ENCODE data around the gene CHST2.

CHST2 gene

DNA sequence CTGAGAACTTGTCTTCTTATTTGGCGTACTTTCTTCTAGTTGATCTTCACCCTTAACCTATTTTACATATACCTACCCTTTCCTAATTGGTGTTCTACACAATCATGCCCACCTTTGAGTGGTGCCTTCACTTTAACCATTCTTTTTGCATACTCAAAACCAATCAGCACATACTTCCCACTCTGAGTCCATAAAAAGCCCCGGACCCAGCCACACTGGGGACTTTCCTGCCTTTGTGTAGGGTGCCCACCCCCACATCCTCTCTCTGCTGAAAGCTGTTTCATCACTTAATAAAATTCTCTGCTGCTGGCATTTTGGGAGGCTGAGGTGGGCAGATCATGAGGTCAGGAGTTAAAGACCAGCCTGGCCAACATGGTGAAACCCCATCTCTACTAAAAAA lies 15.9 kb upstream of the CHST2 start:
- Mint-ChIP-seq H3K4me1 (no peaks in the 10 kb centered on the region), H3K9me3 (peaks cover 14% of the 10 kb centered on the region), H3K4me3 (no peak overlapping the region), H3K27ac (ENCODE audit: low read depth) (no peak overlapping the region), H3K36me3 (ENCODE audit: insufficient read depth) (peaks cover 1% of the 10 kb centered on the region), H3K27me3 (peaks cover 63% of the 10 kb centered on the region)
- no peak for DNase-seq (ENCODE audit: low spot score in 2 of 2)
- no peak for ATAC-seq (replicated peaks; ENCODE audit: extremely low read depth, poor library complexity, severe bottlenecking)

DNA sequence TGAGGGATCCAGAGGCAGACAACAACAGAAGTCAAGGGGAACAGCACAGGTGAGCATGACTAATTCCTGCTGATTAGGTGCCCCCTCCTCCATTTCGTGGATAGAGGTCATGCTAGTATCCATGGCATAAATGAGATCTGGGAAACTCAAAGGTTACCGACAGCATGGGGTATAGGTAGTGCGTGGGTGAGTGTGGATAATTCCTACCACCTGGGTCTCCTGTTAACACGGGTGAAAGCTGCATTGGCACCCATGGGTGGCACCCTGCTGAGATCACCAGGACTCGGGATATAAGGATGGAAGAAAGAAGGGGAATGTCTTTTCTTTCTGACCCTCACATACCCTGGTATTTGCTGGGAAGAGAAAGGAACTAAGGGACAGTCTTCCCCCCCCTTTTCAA lies 14.4 kb upstream of the CHST2 start:
- no peak overlapping the region for H3K27ac Mint-ChIP-seq (ENCODE audit: low read depth)
- DNase-seq (ENCODE audit: low spot score in 2 of 2) (no peak), ATAC-seq (replicated peaks; ENCODE audit: extremely low read depth, poor library complexity, severe bottlenecking) (no peak)
- H3K4me1 Mint-ChIP-seq: no peaks in the 10 kb centered on the region
- H3K9me3 Mint-ChIP-seq: peaks cover 14% of the 10 kb centered on the region
- peaks cover 1% of the 10 kb centered on the region for H3K36me3 Mint-ChIP-seq (ENCODE audit: insufficient read depth)
- peaks cover 50% of the 10 kb centered on the region for H3K27me3 Mint-ChIP-seq
- no peak overlapping the region for H3K4me3 Mint-ChIP-seq

DNA sequence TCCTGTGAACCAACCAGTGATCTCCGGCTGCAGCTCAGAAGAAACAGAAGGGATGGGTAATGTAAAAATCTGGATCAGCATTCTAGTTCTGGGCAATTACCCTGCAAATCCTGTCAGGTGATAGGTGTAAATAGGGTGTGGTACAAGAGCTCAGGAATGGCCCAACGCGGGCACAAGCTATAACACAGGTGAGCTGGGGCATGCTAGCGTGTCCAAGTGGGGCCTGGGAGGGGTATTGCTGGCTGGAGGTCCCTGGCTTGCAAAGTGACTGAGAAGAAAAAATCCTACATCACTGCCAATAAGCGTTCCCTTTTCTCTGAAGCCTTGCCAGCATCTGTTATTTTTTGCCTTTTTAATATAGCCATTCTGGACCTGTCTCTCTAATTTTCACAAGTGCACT lies 9.7 kb upstream of the CHST2 start:
- Mint-ChIP-seq H3K9me3 (peaks cover 11% of the 10 kb centered on the region), H3K4me3 (no peak overlapping the region), H3K36me3 (ENCODE audit: insufficient read depth) (no peaks in the 10 kb centered on the region), H3K27me3 (peaks cover 23% of the 10 kb centered on the region), H3K27ac (ENCODE audit: low read depth) (no peak overlapping the region), H3K4me1 (no peaks in the 10 kb centered on the region)
- DNase-seq (ENCODE audit: low spot score in 2 of 2) (no peak), ATAC-seq (replicated peaks; ENCODE audit: extremely low read depth, poor library complexity, severe bottlenecking) (no peak)

DNA sequence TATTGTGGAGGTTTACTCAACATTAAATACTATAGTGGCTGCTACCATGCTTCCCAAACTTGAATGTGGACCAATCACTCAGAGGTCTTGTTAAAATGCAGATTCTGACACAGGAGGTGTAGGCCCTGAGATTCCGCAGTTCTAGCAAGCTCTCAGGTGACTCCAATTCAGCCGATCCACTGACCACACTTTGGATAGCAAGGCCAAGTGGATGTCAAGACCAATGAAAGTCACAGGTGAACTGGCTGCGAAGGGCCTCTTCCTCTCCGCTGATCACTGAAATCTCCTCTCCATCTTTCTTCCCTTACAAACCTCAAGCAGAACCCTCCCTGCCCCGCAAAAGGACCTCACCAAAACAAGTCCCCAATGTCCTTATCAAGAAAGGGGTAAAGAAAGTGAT lies 9.2 kb upstream of the CHST2 start:
- ATAC-seq (replicated peaks; ENCODE audit: extremely low read depth, poor library complexity, severe bottlenecking) (no peak), DNase-seq (ENCODE audit: low spot score in 2 of 2) (no peak)
- H3K4me1 Mint-ChIP-seq: no peaks in the 10 kb centered on the region
- no peaks in the 10 kb centered on the region for H3K36me3 Mint-ChIP-seq (ENCODE audit: insufficient read depth)
- no peak overlapping the region for H3K4me3 Mint-ChIP-seq
- H3K27ac Mint-ChIP-seq (ENCODE audit: low read depth): no peak overlapping the region
- peaks cover 23% of the 10 kb centered on the region for H3K27me3 Mint-ChIP-seq
- H3K9me3 Mint-ChIP-seq: peaks cover 7% of the 10 kb centered on the region

DNA sequence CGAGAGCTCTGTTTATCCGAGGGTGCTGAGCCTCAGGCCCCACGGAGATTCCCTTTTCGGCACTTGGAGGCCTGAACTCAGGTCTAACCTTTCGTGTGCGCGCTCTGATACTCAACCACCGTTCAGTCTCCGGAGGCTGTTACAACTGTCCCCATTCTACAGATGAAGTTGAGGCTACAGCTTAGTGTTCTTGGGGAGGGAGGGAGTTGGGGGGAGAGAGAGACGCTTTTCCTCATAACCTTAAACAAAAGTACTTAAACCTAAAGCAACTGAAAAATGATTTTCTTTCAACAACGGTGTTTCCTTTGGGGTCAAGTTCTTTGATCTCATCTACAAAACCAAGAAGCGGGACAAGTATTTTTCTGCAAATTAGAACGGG lies 952 bp upstream of the CHST2 start:
- Mint-ChIP-seq H3K9me3 (no peaks in the 10 kb centered on the region), H3K4me3 (peak overlapping the region; percentile 89), H3K36me3 (ENCODE audit: insufficient read depth) (peaks cover 7% of the 10 kb centered on the region), H3K4me1 (peaks cover 6% of the 10 kb centered on the region), H3K27ac (ENCODE audit: low read depth) (peak overlapping the region; percentile 29), H3K27me3 (peaks cover 25% of the 10 kb centered on the region)
- DNase-seq (ENCODE audit: low spot score in 2 of 2) (no peak), ATAC-seq (replicated peaks; ENCODE audit: extremely low read depth, poor library complexity, severe bottlenecking) (no peak)

DNA sequence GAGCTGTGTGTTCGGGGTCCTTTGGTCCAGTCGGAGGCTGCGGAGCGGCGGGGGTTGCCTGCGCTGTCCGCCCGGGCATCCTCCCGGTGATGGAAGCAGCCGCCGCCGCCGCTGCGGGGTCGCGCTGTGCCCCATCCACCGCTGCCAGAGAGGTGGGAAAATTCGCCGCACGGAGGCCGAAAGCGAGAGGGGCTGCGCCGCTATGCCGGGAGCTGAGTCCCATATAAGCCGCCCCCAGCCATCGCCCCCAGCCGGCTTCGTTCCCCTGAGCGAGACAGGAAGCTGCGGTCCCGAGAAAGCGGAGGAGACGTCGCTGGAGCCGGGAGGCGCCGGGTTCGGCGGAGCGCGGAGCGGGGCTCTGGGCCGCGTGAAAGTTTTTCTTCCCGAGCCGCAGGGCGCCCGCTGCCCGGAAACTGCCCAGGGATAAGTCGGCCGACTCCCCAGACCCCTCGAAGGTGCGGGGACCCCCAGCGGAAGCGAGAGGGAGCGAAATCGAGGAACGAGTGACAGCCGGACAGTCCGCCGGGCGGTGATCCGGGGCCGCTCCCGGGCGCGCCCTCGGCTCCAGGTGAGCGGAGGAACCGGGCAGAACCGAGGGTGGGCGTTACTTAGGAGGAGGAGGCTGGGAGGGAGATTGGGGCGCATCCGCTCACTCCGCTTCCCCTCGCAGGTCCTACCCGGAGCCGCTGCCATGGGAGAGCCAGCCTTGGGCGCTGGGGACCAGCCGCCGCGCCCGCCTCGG lies 574 bp downstream of the CHST2 start:
- H3K4me3 Mint-ChIP-seq: peak overlapping the region; percentile 89
- DNase-seq (ENCODE audit: low spot score in 2 of 2) (no peak), ATAC-seq (replicated peaks; ENCODE audit: extremely low read depth, poor library complexity, severe bottlenecking) (peak; percentile 22)
- H3K27ac Mint-ChIP-seq (ENCODE audit: low read depth): no peak overlapping the region
- H3K27me3 Mint-ChIP-seq: peaks cover 14% of the 10 kb centered on the region
- H3K4me1 Mint-ChIP-seq: peaks cover 6% of the 10 kb centered on the region
- H3K36me3 Mint-ChIP-seq (ENCODE audit: insufficient read depth): peaks cover 7% of the 10 kb centered on the region
- H3K9me3 Mint-ChIP-seq: no peaks in the 10 kb centered on the region

DNA sequence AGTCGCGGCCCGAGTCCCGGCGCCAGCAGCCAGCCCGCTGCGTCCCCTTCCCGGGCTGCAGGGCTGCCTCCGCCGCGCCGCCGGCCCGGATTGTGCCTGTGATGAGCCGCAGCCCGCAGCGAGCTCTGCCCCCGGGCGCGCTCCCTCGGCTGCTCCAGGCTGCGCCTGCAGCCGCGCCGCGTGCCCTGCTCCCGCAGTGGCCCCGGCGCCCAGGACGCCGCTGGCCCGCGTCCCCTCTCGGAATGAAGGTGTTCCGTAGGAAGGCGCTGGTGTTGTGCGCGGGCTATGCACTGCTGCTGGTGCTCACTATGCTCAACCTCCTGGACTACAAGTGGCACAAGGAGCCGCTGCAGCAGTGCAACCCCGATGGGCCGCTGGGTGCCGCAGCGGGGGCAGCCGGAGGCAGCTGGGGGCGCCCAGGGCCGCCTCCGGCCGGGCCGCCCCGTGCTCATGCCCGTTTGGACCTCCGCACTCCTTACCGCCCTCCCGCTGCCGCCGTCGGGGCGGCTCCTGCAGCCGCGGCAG lies 1.2 kb downstream of the CHST2 start:
- peak; percentile 35 for ATAC-seq (replicated peaks; ENCODE audit: extremely low read depth, poor library complexity, severe bottlenecking)

DNA sequence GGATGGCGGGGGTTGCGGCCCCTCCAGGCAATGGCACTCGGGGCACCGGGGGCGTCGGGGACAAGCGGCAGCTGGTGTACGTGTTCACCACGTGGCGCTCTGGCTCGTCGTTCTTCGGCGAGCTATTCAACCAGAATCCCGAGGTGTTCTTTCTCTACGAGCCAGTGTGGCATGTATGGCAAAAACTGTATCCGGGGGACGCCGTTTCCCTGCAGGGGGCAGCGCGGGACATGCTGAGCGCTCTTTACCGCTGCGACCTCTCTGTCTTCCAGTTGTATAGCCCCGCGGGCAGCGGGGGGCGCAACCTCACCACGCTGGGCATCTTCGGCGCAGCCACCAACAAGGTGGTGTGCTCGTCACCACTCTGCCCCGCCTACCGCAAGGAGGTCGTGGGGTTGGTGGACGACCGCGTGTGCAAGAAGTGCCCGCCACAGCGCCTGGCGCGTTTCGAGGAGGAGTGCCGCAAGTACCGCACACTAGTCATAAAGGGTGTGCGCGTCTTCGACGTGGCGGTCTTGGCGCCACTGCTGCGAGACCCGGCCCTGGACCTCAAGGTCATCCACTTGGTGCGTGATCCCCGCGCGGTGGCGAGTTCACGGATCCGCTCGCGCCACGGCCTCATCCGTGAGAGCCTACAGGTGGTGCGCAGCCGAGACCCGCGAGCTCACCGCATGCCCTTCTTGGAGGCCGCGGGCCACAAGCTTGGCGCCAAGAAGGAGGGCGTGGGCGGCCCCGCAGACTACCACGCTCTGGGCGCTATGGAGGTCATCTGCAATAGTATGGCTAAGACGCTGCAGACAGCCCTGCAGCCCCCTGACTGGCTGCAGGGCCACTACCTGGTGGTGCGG lies 1.9 kb downstream of the CHST2 start:
- Mint-ChIP-seq H3K27me3 (peaks cover 26% of the 10 kb centered on the region), H3K4me1 (peaks cover 6% of the 10 kb centered on the region), H3K9me3 (no peaks in the 10 kb centered on the region), H3K36me3 (ENCODE audit: insufficient read depth) (peaks cover 7% of the 10 kb centered on the region), H3K4me3 (peak overlapping the region; percentile 57), H3K27ac (ENCODE audit: low read depth) (no peak overlapping the region)
- DNase-seq (ENCODE audit: low spot score in 2 of 2) (peak; percentile 17 to 41), ATAC-seq (replicated peaks; ENCODE audit: extremely low read depth, poor library complexity, severe bottlenecking) (peak; percentile 11)

More for the DNA sequence above, 1.2 kb downstream of the CHST2 start:
- peaks cover 20% of the 10 kb centered on the region for H3K27me3 Mint-ChIP-seq
- DNase-seq (ENCODE audit: low spot score in 2 of 2): peak; percentile 17 to 18
- no peaks in the 10 kb centered on the region for H3K9me3 Mint-ChIP-seq
- H3K27ac Mint-ChIP-seq (ENCODE audit: low read depth): no peak overlapping the region
- peaks cover 6% of the 10 kb centered on the region for H3K4me1 Mint-ChIP-seq
- H3K4me3 Mint-ChIP-seq: peak overlapping the region; percentile 89
- H3K36me3 Mint-ChIP-seq (ENCODE audit: insufficient read depth): peaks cover 7% of the 10 kb centered on the region

DNA sequence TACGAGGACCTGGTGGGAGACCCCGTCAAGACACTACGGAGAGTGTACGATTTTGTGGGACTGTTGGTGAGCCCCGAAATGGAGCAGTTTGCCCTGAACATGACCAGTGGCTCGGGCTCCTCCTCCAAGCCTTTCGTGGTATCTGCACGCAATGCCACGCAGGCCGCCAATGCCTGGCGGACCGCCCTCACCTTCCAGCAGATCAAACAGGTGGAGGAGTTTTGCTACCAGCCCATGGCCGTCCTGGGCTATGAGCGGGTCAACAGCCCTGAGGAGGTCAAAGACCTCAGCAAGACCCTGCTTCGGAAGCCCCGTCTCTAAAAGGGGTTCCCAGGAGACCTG lies 2.5 kb downstream of the CHST2 start:
- Mint-ChIP-seq H3K27me3 (peaks cover 24% of the 10 kb centered on the region), H3K4me3 (peak overlapping the region; percentile 57), H3K36me3 (ENCODE audit: insufficient read depth) (peaks cover 7% of the 10 kb centered on the region), H3K4me1 (peaks cover 6% of the 10 kb centered on the region), H3K9me3 (no peaks in the 10 kb centered on the region), H3K27ac (ENCODE audit: low read depth) (no peak overlapping the region)
- ATAC-seq (replicated peaks; ENCODE audit: extremely low read depth, poor library complexity, severe bottlenecking) (no peak), DNase-seq (ENCODE audit: low spot score in 2 of 2) (no peak)

DNA sequence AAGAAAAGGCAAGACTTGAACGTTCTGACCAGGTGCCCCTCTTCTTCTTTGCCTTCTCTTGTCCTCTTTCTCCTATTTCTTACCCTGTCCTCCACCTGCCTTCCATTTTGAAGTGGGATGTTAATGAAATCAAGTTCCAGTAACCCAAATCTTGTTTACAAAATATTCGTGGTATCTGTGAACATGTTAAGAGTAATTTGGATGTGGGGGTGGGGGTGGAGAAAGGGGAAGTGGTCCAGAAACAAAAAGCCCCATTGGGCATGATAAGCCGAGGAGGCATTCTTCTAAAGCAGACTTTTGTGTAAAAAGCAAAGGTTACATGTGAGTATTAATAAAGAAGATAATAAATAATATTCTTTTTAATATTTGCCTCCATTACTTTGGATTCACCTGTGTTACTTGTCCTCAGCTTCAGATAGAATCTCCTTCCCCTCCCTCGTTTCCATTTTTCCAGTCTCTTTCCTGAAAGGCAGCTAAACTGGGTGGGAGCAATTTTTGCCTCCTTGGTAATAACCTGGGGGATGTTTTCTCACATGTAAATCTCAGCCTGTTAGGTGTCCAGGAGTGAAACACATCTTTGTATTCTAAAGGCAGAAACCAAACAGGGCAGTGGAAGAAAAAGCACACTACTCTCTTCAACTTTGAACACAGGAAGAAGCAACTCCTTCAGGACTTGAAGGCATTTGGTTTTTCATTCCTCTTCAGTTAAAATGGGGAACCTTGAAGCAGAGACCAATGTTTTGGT lies 3.2 kb downstream of the CHST2 start:
- ATAC-seq (replicated peaks; ENCODE audit: extremely low read depth, poor library complexity, severe bottlenecking): no peak
- DNase-seq (ENCODE audit: low spot score in 2 of 2): no peak
- peaks cover 17% of the 10 kb centered on the region for H3K27me3 Mint-ChIP-seq
- H3K4me3 Mint-ChIP-seq: no peak overlapping the region
- peaks cover 7% of the 10 kb centered on the region for H3K36me3 Mint-ChIP-seq (ENCODE audit: insufficient read depth)
- H3K4me1 Mint-ChIP-seq: peaks cover 6% of the 10 kb centered on the region
- H3K9me3 Mint-ChIP-seq: no peaks in the 10 kb centered on the region
- no peak overlapping the region for H3K27ac Mint-ChIP-seq (ENCODE audit: low read depth)

DNA sequence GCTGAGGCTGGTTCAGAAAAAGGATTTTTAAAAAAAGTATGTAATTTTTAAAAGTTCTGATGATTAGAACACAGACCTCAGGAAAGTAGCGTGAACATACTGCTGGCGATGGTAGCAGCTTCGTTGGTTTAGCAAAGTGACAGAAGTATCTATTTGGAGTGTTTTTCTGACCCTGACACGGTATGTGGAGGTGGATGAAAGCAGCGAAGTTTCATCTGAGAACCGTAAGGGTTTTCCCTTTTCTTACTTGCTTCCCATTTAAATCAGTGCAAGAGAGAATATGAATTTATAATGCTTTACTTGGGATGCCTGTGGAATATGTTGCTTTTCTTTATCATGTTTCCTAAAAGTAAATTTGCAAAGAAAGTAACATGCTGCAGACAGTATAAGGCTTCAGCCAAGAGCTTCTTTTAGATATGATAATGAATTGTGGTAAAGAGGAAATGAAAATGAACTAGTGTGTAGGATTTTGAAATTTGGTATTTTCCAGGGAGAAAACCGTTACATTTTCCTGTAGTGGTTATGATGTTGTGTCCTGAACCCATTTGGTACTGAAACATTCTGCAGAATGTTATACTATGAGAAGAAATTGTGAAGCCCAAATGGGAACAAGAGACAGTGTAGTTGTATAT lies 3.9 kb downstream of the CHST2 start:
- no peaks in the 10 kb centered on the region for H3K9me3 Mint-ChIP-seq
- peaks cover 7% of the 10 kb centered on the region for H3K36me3 Mint-ChIP-seq (ENCODE audit: insufficient read depth)
- H3K27ac Mint-ChIP-seq (ENCODE audit: low read depth): no peak overlapping the region
- H3K27me3 Mint-ChIP-seq: peaks cover 17% of the 10 kb centered on the region
- DNase-seq (ENCODE audit: low spot score in 2 of 2): no peak
- H3K4me3 Mint-ChIP-seq: no peak overlapping the region
- peaks cover 6% of the 10 kb centered on the region for H3K4me1 Mint-ChIP-seq
- no peak for ATAC-seq (replicated peaks; ENCODE audit: extremely low read depth, poor library complexity, severe bottlenecking)

All from central memory CD8-positive, alpha-beta T cell (primary cell).